CD4-positive, alpha-beta memory T cell (primary cell): ENCODE data around the gene CACNA1S. TPM values are rescaled to one million over a fixed set of nuclear protein-coding genes. Genes with fewer than 3 reads are reported as not detected.

Experiments
- CTCF ChIA-PET: fragments of 350-600 bp; sonication (Branson Sonifier 250); formaldehyde crosslinking; loops from one replicate; lab custom pipeline; 2021; ENCODE audit warnings: inconsistent platforms; ENCODE audit not compliant: partially characterized antibody; lab: Charles Lee
- POLR2A ChIA-PET: fragments of 350-600 bp; sonication (Branson Sonifier 250); formaldehyde crosslinking; loops from one replicate; lab custom pipeline; 2021; ENCODE audit not compliant: partially characterized antibody; lab: Charles Lee
- DNase-seq, 5 donors: peaks; one replicate each; pipeline versions ENCODE4 v3.0.0 to v3.0.0-alpha.2; 2020 to 2022; ENCODE audit warnings: mixed read lengths in 1 of 5
- H3K27ac ChIP-seq: one replicate; pipeline ENCODE4 v1.7.0; 2013; ENCODE audit warnings: low read depth, low read length
- H3K27me3 ChIP-seq: 2 replicates; pipeline ENCODE4 v1.7.0; 2013; ENCODE audit warnings: mild to moderate bottlenecking, low read length, moderate library complexity; ENCODE audit not compliant: insufficient read depth
- H3K36me3 ChIP-seq: 2 replicates; pipeline ENCODE4 v1.7.0; 2013; ENCODE audit warnings: mild to moderate bottlenecking, low read length, moderate library complexity; ENCODE audit not compliant: insufficient read depth
- H3K4me1 ChIP-seq: 2 replicates; pipeline ENCODE4 v1.7.0; 2013; ENCODE audit warnings: mild to moderate bottlenecking, low read length, moderate library complexity; ENCODE audit not compliant: insufficient read depth
- H3K4me3 ChIP-seq, 2 donors: one replicate each; pipeline ENCODE4 v1.7.0; 2013; ENCODE audit warnings: low read length in 2 of 2, mild to moderate bottlenecking in 1 of 2
- H3K9me3 ChIP-seq, 2 donors: one replicate each; pipeline ENCODE4 v1.7.0; 2013; ENCODE audit warnings: low read length in 2 of 2, control low read depth in 1 of 2; ENCODE audit not compliant: control insufficient read depth in 1 of 2
- H3K27ac Mint-ChIP-seq, 7 donors: one replicate each; pipeline ENCODE4 v1.8.0; 2020 to 2021; ENCODE audit warnings: mixed read lengths in 7 of 7, mild to moderate bottlenecking in 6 of 7, inconsistent platforms in 3 of 7, moderate library complexity in 3 of 7
- H3K27me3 Mint-ChIP-seq, 2 donors: one replicate each; pipeline ENCODE4 v1.8.0; 2020 to 2021; ENCODE audit warnings: mixed read lengths in 2 of 2
- H3K36me3 Mint-ChIP-seq, 2 donors: one replicate each; pipeline ENCODE4 v1.8.0; 2020 to 2021; ENCODE audit warnings: mixed read lengths in 2 of 2, inconsistent platforms in 1 of 2, mild to moderate bottlenecking in 1 of 2
- H3K4me1 Mint-ChIP-seq, 4 donors: one replicate each; pipeline ENCODE4 v1.8.0; 2020 to 2021; ENCODE audit warnings: mixed read lengths in 4 of 4, mild to moderate bottlenecking in 1 of 4
- H3K4me3 Mint-ChIP-seq, 8 donors: one replicate each; pipeline ENCODE4 v1.8.0; 2020 to 2021; ENCODE audit warnings: mixed read lengths in 8 of 8, mild to moderate bottlenecking in 7 of 8, moderate library complexity in 6 of 8, inconsistent platforms in 3 of 8
- H3K9me3 Mint-ChIP-seq, 8 donors: one replicate each; pipeline ENCODE4 v1.8.0; 2020 to 2021; ENCODE audit warnings: mixed read lengths in 8 of 8, mild to moderate bottlenecking in 5 of 8, inconsistent platforms in 3 of 8, moderate library complexity in 1 of 8
- intact Hi-C: fragments of 100-400 bp; cut with micrococcal nuclease; formaldehyde crosslinking; loops from one replicate; pipeline ENCODE4 v1.15.1; 2023
- polyA plus RNA-seq, 2 donors: library from polyadenylated mRNA; unstranded; fragments of 300-500 nt; fragmentation: Illumina TruSeq; gene quantifications; one replicate each; pipeline ENCODE4 v1.2.3, GENCODE V29; 2021
- total RNA-seq, 2 experiments: library from RNA; stranded (reverse); gene quantifications; one replicate each; pipeline ENCODE4 v1.2.3, GENCODE V29; 2021

Gene CACNA1S
- total and polyA plus RNA-seq, 4 experiments from 2014 or later, result not detected

- Histone ChIP-seq H3K27me3 (no peaks in the 10 kb centered on the region), H3K27ac (no peak overlapping the region), H3K4me3 (no peak overlapping the region), H3K9me3 (no peaks in the 10 kb centered on the region), H3K36me3 (no peaks in the 10 kb centered on the region), H3K4me1 (no peaks in the 10 kb centered on the region)
- H3K36me3 Mint-ChIP-seq, result no peaks in the 10 kb centered on the region
- intact Hi-C loops, result no loop called here
- ChIA-PET CTCF (no interaction called here), POLR2A (no interaction called here)
- no peaks in the 10 kb centered on the region for H3K27me3 Mint-ChIP-seq
- no peak overlapping the region for H3K4me3 Mint-ChIP-seq
- H3K4me1 Mint-ChIP-seq, result no peaks in the 10 kb centered on the region
- no peaks in the 10 kb centered on the region for H3K9me3 Mint-ChIP-seq
- H3K27ac Mint-ChIP-seq, result peak overlapping the region in 2 of 7 donors; percentile 32 to 71
- DNase-seq, result no peak
Observed at GRCh38 chr1:201105688-201106087, 6.5 kb downstream of the CACNA1S start.

- ChIA-PET CTCF (interaction anchor here (1.1 kb wide), 1 partner anchor 20 kb away, joined by 3 read pairs; no protein-coding TSS in a partner anchor), POLR2A (no interaction called here)
- no peaks in the 10 kb centered on the region for H3K36me3 ChIP-seq
- no peaks in the 10 kb centered on the region for H3K4me1 Mint-ChIP-seq
- DNase-seq, result no peak
- no peaks in the 10 kb centered on the region for H3K9me3 ChIP-seq
- H3K4me1 ChIP-seq, result no peaks in the 10 kb centered on the region
- no peak overlapping the region for H3K27ac Mint-ChIP-seq
- no peaks in the 10 kb centered on the region for H3K27me3 ChIP-seq
- no peaks in the 10 kb centered on the region for H3K9me3 Mint-ChIP-seq
- no peak overlapping the region for H3K27ac ChIP-seq
- no peaks in the 10 kb centered on the region for H3K36me3 Mint-ChIP-seq
- H3K4me3 Mint-ChIP-seq, result no peak overlapping the region
- intact Hi-C loops, result no loop called here
- H3K4me3 ChIP-seq, result no peak overlapping the region
- H3K27me3 Mint-ChIP-seq, result no peaks in the 10 kb centered on the region
Observed at GRCh38 chr1:201104141-201104540, 8.1 kb downstream of the CACNA1S start.

GRCh38 chr1:201103666-201104065 is 8.6 kb downstream of the CACNA1S start:
- no peaks in the 10 kb centered on the region for H3K9me3 Mint-ChIP-seq
- H3K9me3 ChIP-seq, result no peaks in the 10 kb centered on the region
- no peak for DNase-seq
- intact Hi-C loops, result no loop called here
- H3K4me1 Mint-ChIP-seq, result no peaks in the 10 kb centered on the region
- H3K27ac ChIP-seq, result no peak overlapping the region
- H3K27me3 Mint-ChIP-seq, result no peaks in the 10 kb centered on the region
- ChIA-PET CTCF (interaction anchor here (1.1 to 1.3 kb wide), 2 partner anchors 11 to 19 kb away, joined by 3 read pairs; no protein-coding TSS in a partner anchor), POLR2A (no interaction called here)
- H3K36me3 ChIP-seq, result no peaks in the 10 kb centered on the region
- H3K4me3 Mint-ChIP-seq, result no peak overlapping the region
- H3K27ac Mint-ChIP-seq, result no peak overlapping the region
- no peaks in the 10 kb centered on the region for H3K4me1 ChIP-seq
- no peaks in the 10 kb centered on the region for H3K27me3 ChIP-seq
- H3K4me3 ChIP-seq, result no peak overlapping the region
- no peaks in the 10 kb centered on the region for H3K36me3 Mint-ChIP-seq

GRCh38 chr1:201100169-201100930 is 11.9 kb downstream of the CACNA1S start:
- Mint-ChIP-seq H3K27ac (no peak overlapping the region), H3K9me3 (no peaks in the 10 kb centered on the region), H3K36me3 (no peaks in the 10 kb centered on the region), H3K4me3 (no peak overlapping the region), H3K4me1 (no peaks in the 10 kb centered on the region), H3K27me3 (peaks cover 0 to 4% of the 10 kb centered on the region in 2 donors)
- H3K9me3 ChIP-seq, result no peaks in the 10 kb centered on the region
- no peaks in the 10 kb centered on the region for H3K36me3 ChIP-seq
- intact Hi-C loops, result no loop called here
- POLR2A ChIA-PET, result no interaction called here
- DNase-seq, result no peak
- H3K4me1 ChIP-seq, result no peaks in the 10 kb centered on the region
- CTCF ChIA-PET, result interaction anchor here (2.5 kb wide), 1 partner anchor 19 kb away, joined by 5 read pairs; no protein-coding TSS in a partner anchor
- H3K27ac ChIP-seq, result no peak overlapping the region
- no peaks in the 10 kb centered on the region for H3K27me3 ChIP-seq
- no peak overlapping the region for H3K4me3 ChIP-seq

GRCh38 chr1:201098992-201099677 is 13.1 kb downstream of the CACNA1S start:
- intact Hi-C loops, result no loop called here
- no peak overlapping the region for H3K27ac Mint-ChIP-seq
- no peaks in the 10 kb centered on the region for H3K36me3 ChIP-seq

GRCh38 chr1:201096977-201097856 is 15.0 kb downstream of the CACNA1S start:
- ChIA-PET POLR2A (interaction anchor here (0.6 kb wide), 1 partner anchor 29 kb away, joined by 3 read pairs; the partner anchor contains the start of gene ASCL5), CTCF (interaction anchor here (0.9 to 2.5 kb wide), 4 partner anchors 10 to 126 kb away, joined by 3 to 5 read pairs (median 4); no protein-coding TSS in a partner anchor)
- Histone ChIP-seq H3K27ac (no peak overlapping the region), H3K9me3 (no peaks in the 10 kb centered on the region), H3K36me3 (no peaks in the 10 kb centered on the region), H3K4me1 (no peaks in the 10 kb centered on the region), H3K4me3 (no peak overlapping the region), H3K27me3 (no peaks in the 10 kb centered on the region)
- Mint-ChIP-seq H3K4me1 (no peaks in the 10 kb centered on the region), H3K27me3 (peaks cover 2 to 5% of the 10 kb centered on the region in 2 donors), H3K36me3 (no peaks in the 10 kb centered on the region), H3K9me3 (peaks cover 0 to 2% (median 0%) of the 10 kb centered on the region in 8 donors), H3K4me3 (no peak overlapping the region), H3K27ac (no peak overlapping the region)
- DNase-seq, result no peak
- intact Hi-C loops, result no loop called here

More at GRCh38 chr1:201098992-201099677, 13.1 kb downstream of the CACNA1S start:
- H3K27me3 Mint-ChIP-seq, result peaks cover 0 to 4% of the 10 kb centered on the region in 2 donors
- H3K9me3 ChIP-seq, result no peaks in the 10 kb centered on the region
- H3K4me1 Mint-ChIP-seq, result no peaks in the 10 kb centered on the region
- POLR2A ChIA-PET, result no interaction called here
- DNase-seq, result no peak
- H3K27ac ChIP-seq, result no peak overlapping the region
- H3K4me3 Mint-ChIP-seq, result no peak overlapping the region
- no peaks in the 10 kb centered on the region for H3K4me1 ChIP-seq
- H3K36me3 Mint-ChIP-seq, result no peaks in the 10 kb centered on the region
- no peak overlapping the region for H3K4me3 ChIP-seq
- no peaks in the 10 kb centered on the region for H3K27me3 ChIP-seq
- CTCF ChIA-PET, result interaction anchor here (1.4 to 2.5 kb wide), 3 partner anchors 15 to 20 kb away, joined by 3 to 5 read pairs (median 5); no protein-coding TSS in a partner anchor
- H3K9me3 Mint-ChIP-seq, result peaks cover 0 to under 1% (median 0%) of the 10 kb centered on the region in 8 donors
